Body of pancreas (tissue), 4 donors: ENCODE data around the gene AKT3.

Experiments used
- CTCF ChIP-seq, 7 experiments: fragments of 450-650 bp in 4 of 7; fragments of 200-600 bp in 3 of 7; sonication (generic) in 3 of 7; IDR thresholded peaks; one replicate each; pipeline ENCODE4 v1.5.1; 2016 to 2019; ENCODE audit warnings: antibody characterized with exemption in 7 of 7
- POLR2A ChIP-seq, 3 donors: fragments of 450-650 bp; IDR thresholded peaks; one replicate each; pipeline ENCODE4 v1.6.1; 2016; ENCODE audit warnings: antibody characterized with exemption in 3 of 3, mild to moderate bottlenecking in 2 of 3

- TF ChIP-seq CTCF (IDR thresholded peaks at IDR 0.05): no peak
- TF ChIP-seq POLR2A (IDR thresholded peaks at IDR 0.05): no peak
Observed at GRCh38 chr1:243725846-243726245, 124.2 kb downstream of the AKT3 start.
